ENCODE results near the gene PCLO.

DNA sequence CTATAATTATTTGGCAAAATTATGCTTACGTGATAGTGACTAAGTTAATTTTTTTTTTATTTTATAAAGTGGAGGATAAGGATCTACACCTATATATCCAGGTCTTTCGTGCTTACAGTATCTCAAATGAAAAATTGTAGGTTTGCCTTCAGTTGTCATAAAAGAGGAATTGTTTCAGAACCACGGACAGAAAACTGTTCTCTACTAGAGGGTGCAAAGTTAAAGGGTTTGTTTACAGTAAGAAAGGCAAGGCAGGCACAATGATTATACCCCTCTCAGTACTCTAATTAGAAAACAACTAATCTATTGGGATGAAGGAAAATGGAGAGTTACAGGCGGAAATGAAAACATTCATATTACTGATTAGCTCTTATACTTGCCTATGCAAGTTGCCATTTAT, 1.5 kb downstream of the PCLO start:
- TF ChIP-seq, protein P1, sequence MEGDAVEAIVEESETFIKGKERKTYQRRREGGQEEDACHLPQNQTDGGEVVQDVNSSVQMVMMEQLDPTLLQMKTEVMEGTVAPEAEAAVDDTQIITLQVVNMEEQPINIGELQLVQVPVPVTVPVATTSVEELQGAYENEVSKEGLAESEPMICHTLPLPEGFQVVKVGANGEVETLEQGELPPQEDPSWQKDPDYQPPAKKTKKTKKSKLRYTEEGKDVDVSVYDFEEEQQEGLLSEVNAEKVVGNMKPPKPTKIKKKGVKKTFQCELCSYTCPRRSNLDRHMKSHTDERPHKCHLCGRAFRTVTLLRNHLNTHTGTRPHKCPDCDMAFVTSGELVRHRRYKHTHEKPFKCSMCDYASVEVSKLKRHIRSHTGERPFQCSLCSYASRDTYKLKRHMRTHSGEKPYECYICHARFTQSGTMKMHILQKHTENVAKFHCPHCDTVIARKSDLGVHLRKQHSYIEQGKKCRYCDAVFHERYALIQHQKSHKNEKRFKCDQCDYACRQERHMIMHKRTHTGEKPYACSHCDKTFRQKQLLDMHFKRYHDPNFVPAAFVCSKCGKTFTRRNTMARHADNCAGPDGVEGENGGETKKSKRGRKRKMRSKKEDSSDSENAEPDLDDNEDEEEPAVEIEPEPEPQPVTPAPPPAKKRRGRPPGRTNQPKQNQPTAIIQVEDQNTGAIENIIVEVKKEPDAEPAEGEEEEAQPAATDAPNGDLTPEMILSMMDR (IDR thresholded peaks at IDR 0.05), result no peak
- TF ChIP-seq POLR2A (IDR thresholded peaks at IDR 0.05), result no peak

Measured in body of pancreas (tissue), 4 donors.